NCI-H2227 (cell line): ENCODE measurements around the gene AGER.
"Not testable (repeated sequence)": the region's sequence is repeated elsewhere in the genome, so short reads cannot be mapped to it uniquely, and the experiment has no call there.

Experiments
- DNase-seq: peaks from one replicate; lab custom pipeline; 2025; ENCODE audit not compliant: unreplicated experiment; lab: John Stamatoyannopoulos, UW

AGER gene

GRCh38 chr6:32200711-32201475 lies 16.8 kb upstream of the AGER start:
- DNase-seq, result no peak

DNA sequence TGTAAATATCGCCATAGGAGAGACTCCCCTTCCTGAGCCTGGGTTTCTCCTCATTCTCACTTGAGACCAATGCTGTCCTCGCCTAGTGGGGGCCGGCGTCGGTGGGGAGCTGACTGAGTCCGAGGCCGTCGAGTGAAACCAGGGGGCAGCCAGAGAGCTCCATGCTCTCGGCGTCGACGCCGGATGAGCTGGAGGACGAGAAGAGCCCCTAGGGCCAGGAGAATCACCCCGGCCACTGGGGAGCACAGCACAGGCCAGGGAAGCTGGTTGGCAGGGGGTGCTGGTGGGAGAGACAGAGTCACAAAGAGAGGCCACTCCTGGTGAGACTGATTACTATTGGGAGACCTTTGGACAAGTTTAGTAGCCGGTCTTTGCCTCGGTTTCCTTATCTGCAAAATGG lies 14.8 kb upstream of the AGER start:
- no peak for DNase-seq

DNA sequence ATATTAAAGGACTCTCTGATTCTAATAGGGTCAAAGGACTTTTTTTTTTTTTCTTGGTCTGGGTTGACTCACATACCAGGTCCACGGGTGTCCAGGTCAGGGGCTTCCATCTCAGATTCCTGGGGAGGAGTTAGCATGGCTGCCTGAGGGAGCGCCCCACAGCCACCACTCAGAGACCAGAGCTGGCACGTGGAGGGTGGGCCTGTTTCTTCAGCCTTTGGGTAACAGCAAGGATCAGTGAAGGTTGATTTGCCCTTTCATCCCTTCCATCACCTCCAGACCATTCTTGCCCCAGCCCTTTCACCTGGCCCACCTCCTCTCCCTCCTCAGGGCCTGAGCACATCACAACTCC lies 14.3 kb upstream of the AGER start:
- DNase-seq, result no peak

GRCh38 chr6:32196682-32197616 lies 12.9 kb upstream of the AGER start:
- peak; percentile 65 for DNase-seq

DNA sequence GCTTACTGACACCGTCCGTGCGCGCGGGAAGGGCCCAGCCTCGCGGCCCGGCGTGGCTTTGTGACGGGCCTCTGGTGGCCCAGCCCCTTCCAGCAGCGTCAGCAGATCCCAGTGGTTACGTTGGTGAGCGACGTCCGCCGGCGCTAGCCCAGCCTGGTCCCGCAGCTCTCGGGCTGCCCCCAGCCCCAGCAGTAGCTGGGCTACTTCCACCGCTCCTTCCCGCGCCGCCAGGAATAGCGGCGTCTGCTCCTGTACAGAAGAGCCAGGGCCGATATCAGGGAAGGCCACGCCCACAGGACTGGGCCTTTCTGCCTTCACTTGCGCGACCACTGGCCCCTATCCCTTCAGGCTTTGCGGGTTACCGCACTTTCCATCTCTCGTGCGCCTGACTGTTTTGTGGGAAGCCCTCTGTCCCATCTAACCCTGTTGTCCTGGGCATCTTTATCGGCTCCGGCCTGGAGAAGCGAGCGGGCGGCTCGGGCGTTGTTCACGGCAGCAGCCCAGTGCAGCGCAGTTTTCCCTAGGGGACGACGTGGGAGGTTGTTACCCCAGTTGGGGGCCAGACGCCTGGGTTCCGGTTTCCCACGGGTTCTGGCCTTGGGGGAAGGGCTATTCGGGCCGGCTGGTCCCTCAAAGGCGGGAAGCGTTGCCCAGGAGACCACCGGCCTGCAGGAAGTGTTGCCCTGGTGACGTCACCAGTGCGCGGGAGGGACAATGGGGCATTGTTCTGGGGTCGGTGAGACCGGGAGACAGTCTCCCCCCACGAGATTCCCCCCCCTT lies 12.0 kb upstream of the AGER start:
- DNase-seq, result peak; percentile 97

- DNase-seq, result peak; percentile 100
Measured at GRCh38 chr6:32195652-32195901, 11.5 kb upstream of the AGER start.

GRCh38 chr6:32194825-32195651 lies 11.0 kb upstream of the AGER start:
- DNase-seq, result peak; percentile 65

DNA sequence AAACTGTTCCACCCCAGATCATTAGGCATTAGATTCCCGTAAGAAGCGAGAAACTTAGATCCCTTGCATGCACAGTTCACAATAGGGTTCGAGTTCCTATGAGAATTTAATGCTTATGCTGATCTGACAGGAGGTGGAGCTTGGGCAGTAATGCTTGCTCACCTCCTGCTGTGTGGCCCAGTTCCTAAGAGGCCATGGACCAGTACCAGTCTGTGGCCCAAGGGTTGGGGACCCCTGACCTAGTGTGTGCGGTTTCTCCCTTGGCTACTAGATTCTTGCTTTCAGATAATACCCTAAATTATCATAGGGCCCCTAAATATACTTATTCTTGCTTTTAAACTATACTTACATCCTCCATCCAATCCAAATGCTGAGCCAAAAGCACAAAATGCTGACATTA lies 10.3 kb upstream of the AGER start:
- no peak for DNase-seq

DNA sequence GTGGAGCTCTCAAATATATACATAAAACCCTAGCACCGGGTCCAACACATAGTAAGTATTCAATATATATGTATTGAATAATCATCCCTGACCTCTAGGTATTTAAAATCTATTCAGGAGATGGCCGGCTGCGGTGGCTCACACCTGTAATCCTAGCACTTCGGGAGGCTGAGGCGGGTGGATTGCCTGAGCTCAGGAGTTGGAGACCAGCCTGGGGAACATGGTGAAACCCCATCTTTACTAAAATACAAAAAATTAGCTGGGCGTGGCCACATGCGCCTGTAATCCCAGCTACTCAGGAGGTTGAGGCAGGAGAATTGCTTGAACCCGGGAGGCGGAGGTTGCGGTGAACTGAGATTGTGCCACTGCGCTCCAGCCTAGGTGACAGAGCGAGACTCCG lies 9.0 kb upstream of the AGER start:
- DNase-seq, result not testable (repeated sequence)

- no peak for DNase-seq
Measured at GRCh38 chr6:32192608-32193039, 8.6 kb upstream of the AGER start, which contains the start of gene GPSM3. GPSM3 (minus strand) TSS chr6:32192643; CDS start chr6:32192513, 130 bp downstream.

- no peak for DNase-seq
Measured at GRCh38 chr6:32191696-32192607, 7.9 kb upstream of the AGER start.

DNA sequence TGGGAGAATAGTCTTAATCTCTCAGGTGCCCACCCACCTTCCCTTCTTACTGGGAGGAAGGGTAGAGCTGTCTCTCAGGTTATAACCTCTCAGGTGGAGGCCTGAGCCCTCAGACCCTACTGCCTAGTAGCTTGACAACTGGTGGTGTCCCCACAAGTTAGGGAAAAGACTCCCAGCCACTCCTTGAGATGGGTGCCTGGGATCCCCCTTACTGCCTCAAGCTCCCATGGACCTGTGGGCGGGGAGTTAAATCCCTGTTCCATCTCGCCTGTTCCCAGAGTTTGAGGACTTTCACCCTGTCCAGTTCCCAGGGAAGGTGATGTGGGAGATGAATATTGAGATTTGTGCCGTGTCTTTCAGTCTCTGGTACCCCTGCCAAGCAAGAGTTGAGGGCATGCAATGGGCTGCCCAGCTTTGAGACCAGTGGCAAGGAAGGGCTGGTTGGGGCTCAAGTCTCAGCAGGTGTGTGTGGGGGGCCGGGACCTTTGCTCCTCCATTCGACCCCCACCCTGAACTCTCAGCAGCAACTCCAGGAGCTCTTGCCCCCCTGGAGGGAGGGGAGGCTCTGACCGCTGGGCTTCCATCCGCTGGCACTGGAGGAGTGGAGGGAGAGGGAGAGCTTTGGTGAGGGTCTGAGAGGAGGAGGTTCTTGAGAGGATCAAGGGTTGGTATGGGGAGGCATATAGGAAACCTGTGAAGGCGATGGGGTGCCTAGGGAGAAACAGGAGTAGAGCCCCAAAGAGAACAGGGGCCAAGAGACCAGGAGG lies 7.0 kb upstream of the AGER start:
- no peak for DNase-seq

DNA sequence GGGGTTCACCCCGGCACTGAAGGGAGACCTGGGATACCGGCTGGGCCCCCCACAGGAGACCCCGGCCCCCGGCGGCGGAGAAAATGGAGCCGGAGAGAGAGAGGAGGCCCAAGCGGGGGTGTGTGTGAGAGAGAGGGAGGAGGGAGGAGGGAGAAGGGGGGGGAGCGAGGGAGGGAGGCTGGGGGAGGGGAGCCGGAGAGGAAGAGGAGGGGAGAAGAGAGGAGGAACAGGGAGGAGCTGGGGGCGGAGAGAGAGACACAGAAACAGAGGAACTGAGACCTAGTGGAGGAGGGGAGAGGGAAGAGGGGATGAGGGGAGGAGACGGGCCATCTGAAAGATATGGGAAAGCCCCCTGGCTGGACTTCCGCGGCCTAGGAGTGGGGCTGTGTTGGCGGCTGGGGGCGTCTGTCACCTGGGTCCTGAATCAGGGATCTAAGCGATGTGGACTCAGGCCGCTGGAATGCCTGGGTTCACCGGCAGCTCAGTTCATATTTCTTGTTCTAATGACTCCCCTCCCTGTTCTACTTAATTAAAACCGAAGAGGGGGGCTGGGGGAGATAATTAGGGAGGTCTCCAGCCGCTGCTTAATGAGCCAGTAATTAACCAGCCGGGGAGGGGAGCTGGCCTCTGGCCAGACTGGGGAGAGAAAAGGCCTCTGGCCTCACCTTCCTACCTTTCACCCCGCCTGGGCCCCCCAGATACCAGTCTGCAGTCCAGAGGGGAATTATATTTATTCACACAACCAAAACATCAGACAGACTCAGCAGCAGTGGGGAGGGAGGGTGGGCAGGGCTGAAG lies 6.2 kb upstream of the AGER start, which contains the start of gene PBX2:
Gene PBX2, minus strand, starts transcription at position 149 of the 798 bp plus-strand sequence. CDS start 287 bp downstream, outside the sequence.
- peak; percentile 78 for DNase-seq

- no peak for DNase-seq
Measured at GRCh38 chr6:32189742-32190053, 5.6 kb upstream of the AGER start.

DNA sequence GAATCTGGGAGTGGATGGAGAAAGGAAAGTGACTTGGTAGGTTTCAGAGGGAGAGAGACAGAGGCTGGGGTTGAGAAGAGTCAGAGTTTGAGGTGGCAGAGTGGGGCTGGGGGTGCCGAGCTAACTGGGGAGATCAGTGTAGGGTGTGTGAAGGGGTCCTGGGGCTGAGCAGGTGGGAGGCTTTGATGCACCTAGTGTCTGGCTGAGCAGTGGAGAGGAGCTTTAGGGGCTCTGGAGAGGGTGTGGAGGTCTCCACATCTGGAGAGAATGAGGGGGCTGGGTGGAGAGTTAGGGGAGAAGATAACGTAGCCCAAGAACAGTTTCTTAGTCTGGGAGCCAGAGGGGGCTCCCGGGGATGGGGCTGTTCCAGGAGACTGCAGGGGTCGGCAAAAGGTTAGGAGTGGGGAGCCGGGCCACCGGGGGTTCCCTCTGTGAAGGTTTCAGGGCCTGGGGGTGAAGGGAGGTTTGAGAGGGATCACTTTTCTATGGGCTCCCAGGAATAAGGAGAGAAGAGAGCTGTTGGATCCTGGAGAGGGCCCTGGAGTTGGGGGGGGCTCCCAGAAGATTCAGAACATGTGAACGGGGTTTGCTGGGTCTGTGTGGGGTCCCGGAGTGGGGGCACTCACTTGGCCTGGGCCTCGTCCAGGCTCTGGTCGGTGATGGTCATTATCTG lies 5.2 kb upstream of the AGER start:
- no peak for DNase-seq

DNA sequence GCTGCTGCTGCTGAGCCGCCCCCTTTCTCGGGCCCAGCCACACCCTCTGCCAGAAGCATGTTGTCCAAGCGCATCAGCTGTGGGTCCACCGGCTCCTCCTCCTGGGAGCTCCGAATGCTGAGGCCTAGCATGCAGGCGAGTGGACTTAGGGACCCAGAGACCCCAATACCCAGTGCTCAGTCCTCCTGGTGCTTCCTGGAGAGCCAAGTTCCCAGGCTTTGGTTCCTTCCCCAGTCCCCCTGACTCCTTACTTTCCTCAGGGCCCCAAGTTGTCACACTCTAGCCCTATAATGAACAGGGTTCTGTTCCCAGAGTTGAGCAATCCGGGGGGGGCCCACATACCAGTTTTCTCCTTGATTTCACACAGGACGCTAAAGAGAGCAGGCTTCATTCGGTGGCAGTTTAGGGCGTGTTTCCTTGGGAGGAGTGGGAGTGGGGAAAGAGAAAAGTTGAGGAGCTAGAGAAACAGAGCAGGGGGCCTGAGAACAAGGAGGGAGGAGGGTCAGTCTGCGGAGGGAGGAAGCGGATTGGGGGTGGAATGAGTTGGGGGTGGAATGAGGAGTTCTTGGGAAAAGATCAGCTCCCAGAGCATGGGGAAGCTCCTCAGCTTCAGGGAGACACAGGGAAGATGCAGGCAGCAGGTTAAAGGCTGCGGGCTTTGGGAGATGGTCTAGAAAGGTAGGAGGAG lies 4.5 kb upstream of the AGER start:
- DNase-seq, result peak; percentile 23
